ENCODE data around the gene PTPRB. TPM values are rescaled to one million over a fixed set of nuclear protein-coding genes. Genes with fewer than 3 reads are reported as not detected.

PTPRB gene
- total RNA-seq, 1 experiment from 2014 or later, result not detected

- TF ChIP-seq CTCF (conservative IDR thresholded peaks at IDR 0.05; ENCODE audit: low read depth, low read length) (no peak), EZH2 (IDR thresholded peaks at IDR 0.05; ENCODE audit: borderline replicate concordance, low read depth, low read length, poor library complexity, severe bottlenecking) (no peak)
- H3K4me3 ChIP-seq (ENCODE audit: low read depth, low read length, poor library complexity, severe bottlenecking), result no peak overlapping the region
- no peak for DNase-seq (ENCODE audit: low spot score)
- H3K27ac ChIP-seq (ENCODE audit: low read depth, low read length, poor library complexity, severe bottlenecking), result no peak overlapping the region
- H3K27me3 ChIP-seq (replicated peaks; ENCODE audit: insufficient read depth, low read depth, low read length, poor library complexity), result peaks cover 5% of the 10 kb centered on the region
- BruUV-seq (replicated peaks), result no TSS peak
- ChIA-PET POLR2A (ENCODE audit: low non-redundant PET) (no interaction called here), CTCF (interaction anchor here (0.7 kb wide), 1 partner anchor 133 kb away, joined by 9 read pairs; no protein-coding TSS in a partner anchor)
- H3K36me3 ChIP-seq (ENCODE audit: insufficient read depth, low read length, poor library complexity, severe bottlenecking), result no peaks in the 10 kb centered on the region
- no peaks in the 10 kb centered on the region for H3K9me3 ChIP-seq (ENCODE audit: low read depth, low read length, poor library complexity, severe bottlenecking)
- intact Hi-C loops (cut with micrococcal nuclease; ENCODE audit: unreplicated experiment), result no loop called here
- no peaks in the 10 kb centered on the region for H3K4me1 ChIP-seq (ENCODE audit: insufficient read depth, low read length, poor library complexity, severe bottlenecking)
These were observed 77.8 kb downstream of the PTPRB start for GRCh38 chr12:70559390-70559789.

- H3K4me3 ChIP-seq (ENCODE audit: low read depth, low read length, poor library complexity, severe bottlenecking), result no peak overlapping the region
- CTCF ChIA-PET, result no interaction called here
- no peak overlapping the region for H3K27ac ChIP-seq (ENCODE audit: low read depth, low read length, poor library complexity, severe bottlenecking)
- peaks cover 5% of the 10 kb centered on the region for H3K27me3 ChIP-seq (replicated peaks; ENCODE audit: insufficient read depth, low read depth, low read length, poor library complexity)
- no peaks in the 10 kb centered on the region for H3K4me1 ChIP-seq (ENCODE audit: insufficient read depth, low read length, poor library complexity, severe bottlenecking)
- H3K36me3 ChIP-seq (ENCODE audit: insufficient read depth, low read length, poor library complexity, severe bottlenecking), result no peaks in the 10 kb centered on the region
- intact Hi-C loops (cut with micrococcal nuclease; ENCODE audit: unreplicated experiment), result no loop called here
- no peaks in the 10 kb centered on the region for H3K9me3 ChIP-seq (ENCODE audit: low read depth, low read length, poor library complexity, severe bottlenecking)
- POLR2A ChIA-PET (ENCODE audit: low non-redundant PET), result no interaction called here
- BruUV-seq (replicated peaks), result no TSS peak
- DNase-seq (ENCODE audit: low spot score), result no peak
- TF ChIP-seq EZH2 (IDR thresholded peaks at IDR 0.05; ENCODE audit: borderline replicate concordance, low read depth, low read length, poor library complexity, severe bottlenecking) (no peak), CTCF (conservative IDR thresholded peaks at IDR 0.05; ENCODE audit: low read depth, low read length) (no peak)
These were observed 79.5 kb downstream of the PTPRB start for GRCh38 chr12:70557583-70558191.

- DNase-seq (ENCODE audit: low spot score), result no peak
- Histone ChIP-seq H3K27ac (ENCODE audit: low read depth, low read length, poor library complexity, severe bottlenecking) (no peak overlapping the region), H3K4me3 (ENCODE audit: low read depth, low read length, poor library complexity, severe bottlenecking) (no peak overlapping the region), H3K36me3 (ENCODE audit: insufficient read depth, low read length, poor library complexity, severe bottlenecking) (no peaks in the 10 kb centered on the region), H3K27me3 (replicated peaks; ENCODE audit: insufficient read depth, low read depth, low read length, poor library complexity) (peaks cover 5% of the 10 kb centered on the region), H3K4me1 (ENCODE audit: insufficient read depth, low read length, poor library complexity, severe bottlenecking) (no peaks in the 10 kb centered on the region), H3K9me3 (ENCODE audit: low read depth, low read length, poor library complexity, severe bottlenecking) (no peaks in the 10 kb centered on the region)
- POLR2A ChIA-PET (ENCODE audit: low non-redundant PET), result no interaction called here
- BruUV-seq (replicated peaks), result no TSS peak
- TF ChIP-seq EZH2 (IDR thresholded peaks at IDR 0.05; ENCODE audit: borderline replicate concordance, low read depth, low read length, poor library complexity, severe bottlenecking), result no peak
- CTCF ChIA-PET, result no interaction called here
- intact Hi-C loops (cut with micrococcal nuclease; ENCODE audit: unreplicated experiment), result no loop called here
These were observed 80.9 kb downstream of the PTPRB start for GRCh38 chr12:70556179-70556869.
